Activated CD8-positive, alpha-beta memory T cell treated with anti-CD3 and anti-CD28 coated beads for 48 hours (primary cell): ENCODE results near the gene USP38.
"Not testable (repeated sequence)": the region's sequence is repeated elsewhere in the genome, so short reads cannot be mapped to it uniquely, and the experiment has no call there.

Source experiments
- DNase-seq, 3 experiments: peaks; one replicate each; pipeline ENCODE4 v3.0.0-alpha.2; 2020; ENCODE audit warnings: low read depth in 2 of 3, low spot score in 2 of 3

Gene USP38

DNA sequence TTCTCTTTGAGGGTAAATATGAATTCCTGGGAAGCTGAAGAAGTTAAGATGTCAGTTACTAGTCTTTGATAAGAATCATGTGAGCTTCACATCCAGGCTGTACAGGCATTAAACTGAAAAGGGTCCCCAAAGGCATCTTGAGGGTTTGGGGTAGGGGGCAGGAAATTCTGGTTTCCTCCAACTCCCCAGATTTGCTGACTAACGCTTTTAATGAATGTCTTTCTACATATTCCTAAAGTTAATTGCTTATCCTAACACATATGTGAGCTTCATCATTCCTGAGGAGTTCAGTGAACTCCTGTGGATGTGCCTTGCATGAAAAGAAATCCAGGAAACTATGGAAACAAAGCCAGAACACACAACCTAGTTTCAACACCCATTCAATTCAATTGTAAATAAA, 78.1 kb downstream of the USP38 start:
- no peak for DNase-seq

DNA sequence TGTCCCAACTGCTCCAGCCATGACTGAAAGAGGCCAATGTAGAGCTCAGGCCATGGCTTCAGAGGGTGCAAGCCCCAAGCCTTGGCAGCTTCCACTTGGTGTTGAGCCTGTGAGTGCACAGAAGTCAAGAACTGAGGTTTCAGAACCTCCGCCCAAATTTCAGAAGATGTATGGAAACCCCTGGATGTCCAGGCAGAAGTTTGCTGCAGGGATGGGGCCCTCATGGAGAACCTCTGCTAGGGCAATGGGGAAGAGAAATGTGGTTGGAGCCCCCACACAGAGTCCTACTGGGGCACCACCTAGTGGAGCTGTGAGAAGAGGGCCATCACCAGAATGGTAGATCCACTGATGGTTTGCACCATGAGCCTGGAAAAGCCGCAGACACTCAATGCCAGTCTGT, 83.0 kb downstream of the USP38 start:
- not testable (repeated sequence) for DNase-seq

DNA sequence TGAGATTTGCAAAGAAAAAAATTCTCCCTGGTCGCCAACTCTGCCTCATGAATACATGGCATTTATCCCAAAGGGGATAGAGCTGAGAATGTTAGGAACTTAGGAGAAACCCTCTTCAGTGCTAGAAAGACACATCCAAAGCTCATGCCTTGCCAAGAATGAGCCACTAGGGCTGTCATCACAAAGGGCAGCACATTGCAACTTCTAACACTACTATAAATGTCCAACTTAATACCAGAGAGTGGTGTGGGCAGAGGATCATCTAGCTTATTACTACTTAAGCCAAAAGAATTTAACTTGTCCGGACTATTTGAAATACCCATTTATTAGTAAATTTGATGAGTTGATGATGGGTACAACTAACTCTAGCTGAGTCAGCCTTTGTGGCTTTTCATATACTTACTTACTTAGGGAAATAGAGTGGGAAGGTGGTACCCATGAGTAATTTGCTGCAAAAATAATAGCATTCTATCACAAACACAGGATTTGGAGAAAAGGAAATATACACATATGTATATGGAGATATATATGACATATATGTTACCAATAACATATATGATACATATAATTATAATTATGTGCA, 85.6 kb downstream of the USP38 start:
- DNase-seq: no peak
